ENCODE results near the gene SIX3. TPM values are rescaled to one million over a fixed set of nuclear protein-coding genes. Genes with fewer than 3 reads are reported as not detected.

The SIX3 gene
- total RNA-seq, 1 experiment from 2014 or later: 1.4 TPM

DNA sequence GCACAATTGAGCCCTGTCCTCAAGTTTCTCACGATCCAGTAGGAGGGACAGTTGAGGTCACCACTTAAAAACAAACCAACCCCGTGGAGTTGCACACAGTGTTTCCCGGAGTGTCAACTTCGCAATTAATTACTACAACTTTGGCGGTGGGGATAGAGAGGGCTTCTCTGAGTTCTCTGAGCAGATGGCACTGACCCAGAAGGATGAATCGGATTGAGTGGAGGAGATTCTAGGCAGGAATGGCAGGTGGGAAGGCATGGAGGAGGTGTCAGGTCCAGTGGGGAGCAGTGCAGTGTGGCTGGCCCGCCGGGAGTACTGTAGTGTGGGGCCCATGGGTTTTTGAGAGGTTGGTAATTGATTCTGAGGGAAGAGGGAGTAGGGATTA, 12.0 kb downstream of the SIX3 start:
- no peaks in the 10 kb centered on the region for H3K27me3 ChIP-seq (ENCODE audit: insufficient read depth, low read depth)
- ChIA-PET CTCF (interaction anchor here (3.9 kb wide), 1 partner anchor 561 kb away, joined by 32 read pairs; no protein-coding TSS in a partner anchor), POLR2A (ENCODE audit: unreplicated experiment) (no interaction called here)
- H3K4me1 ChIP-seq (replicated peaks; ENCODE audit: insufficient read depth): peaks cover 5% of the 10 kb centered on the region
- peaks cover 8% of the 10 kb centered on the region; the same call in 1 of the 2 replicates for H3F3A ChIP-seq (ENCODE audit: insufficient read depth, low read depth)
- H3K4me3 ChIP-seq: no peak overlapping the region
- no peaks in the 10 kb centered on the region for H3K79me2 ChIP-seq (ENCODE audit: low read depth)
- H2AFZ ChIP-seq: no peak overlapping the region
- H3K27ac ChIP-seq: no peak overlapping the region
- DNase-seq: no peak
- H3K9me2 ChIP-seq (ENCODE audit: insufficient read depth): no peaks in the 10 kb centered on the region
- H3K4me2 ChIP-seq: no peak overlapping the region
- H3K36me3 ChIP-seq (ENCODE audit: low read depth): no peaks in the 10 kb centered on the region
- BruUV-seq (replicated peaks): no TSS peak
- intact Hi-C loops (cut with micrococcal nuclease; ENCODE audit: unreplicated experiment): loop anchor here (10.0 kb wide), 3 partner anchors 209 to 1339 kb away; no protein-coding TSS in a partner anchor
- no peaks in the 10 kb centered on the region for H4K20me1 ChIP-seq (ENCODE audit: insufficient read depth)
- TF ChIP-seq, protein P1, sequence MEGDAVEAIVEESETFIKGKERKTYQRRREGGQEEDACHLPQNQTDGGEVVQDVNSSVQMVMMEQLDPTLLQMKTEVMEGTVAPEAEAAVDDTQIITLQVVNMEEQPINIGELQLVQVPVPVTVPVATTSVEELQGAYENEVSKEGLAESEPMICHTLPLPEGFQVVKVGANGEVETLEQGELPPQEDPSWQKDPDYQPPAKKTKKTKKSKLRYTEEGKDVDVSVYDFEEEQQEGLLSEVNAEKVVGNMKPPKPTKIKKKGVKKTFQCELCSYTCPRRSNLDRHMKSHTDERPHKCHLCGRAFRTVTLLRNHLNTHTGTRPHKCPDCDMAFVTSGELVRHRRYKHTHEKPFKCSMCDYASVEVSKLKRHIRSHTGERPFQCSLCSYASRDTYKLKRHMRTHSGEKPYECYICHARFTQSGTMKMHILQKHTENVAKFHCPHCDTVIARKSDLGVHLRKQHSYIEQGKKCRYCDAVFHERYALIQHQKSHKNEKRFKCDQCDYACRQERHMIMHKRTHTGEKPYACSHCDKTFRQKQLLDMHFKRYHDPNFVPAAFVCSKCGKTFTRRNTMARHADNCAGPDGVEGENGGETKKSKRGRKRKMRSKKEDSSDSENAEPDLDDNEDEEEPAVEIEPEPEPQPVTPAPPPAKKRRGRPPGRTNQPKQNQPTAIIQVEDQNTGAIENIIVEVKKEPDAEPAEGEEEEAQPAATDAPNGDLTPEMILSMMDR (conservative IDR thresholded peaks at IDR 0.05): no peak
- TF ChIP-seq EZH2 (IDR thresholded peaks at IDR 0.05; ENCODE audit: low read depth): no peak
- H3K9me3 ChIP-seq (ENCODE audit: insufficient read depth, low read depth): no peaks in the 10 kb centered on the region

DNA sequence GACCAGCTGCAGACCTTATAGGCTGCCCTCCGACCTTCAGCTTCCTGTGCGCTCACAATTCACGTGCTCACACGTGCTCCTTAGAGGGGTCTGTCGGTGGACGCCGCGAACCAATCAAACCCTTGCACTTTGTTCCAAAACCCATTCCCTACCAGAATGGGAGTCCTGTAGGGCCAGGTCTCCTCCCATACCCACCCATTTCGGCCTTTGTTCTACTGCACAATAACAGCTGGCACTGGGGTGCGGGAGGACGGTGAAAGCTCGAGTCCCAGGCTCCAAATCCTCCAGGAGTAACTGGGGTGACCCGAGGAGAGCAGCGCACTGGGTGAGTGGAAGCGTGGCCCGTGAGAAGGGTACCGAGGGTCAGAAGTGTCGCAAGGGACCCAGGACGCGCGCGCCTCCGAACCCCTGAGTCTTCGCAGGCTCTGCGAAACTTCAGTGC, 13.0 kb downstream of the SIX3 start:
- H3F3A ChIP-seq (ENCODE audit: insufficient read depth, low read depth): peaks cover 13% of the 10 kb centered on the region; the same call in 1 of the 2 replicates
- no peak overlapping the region for H3K4me2 ChIP-seq
- H3K27ac ChIP-seq: no peak overlapping the region
- no peak overlapping the region for H2AFZ ChIP-seq
- no peaks in the 10 kb centered on the region for H3K9me2 ChIP-seq (ENCODE audit: insufficient read depth)
- H3K4me3 ChIP-seq: no peak overlapping the region
- no peaks in the 10 kb centered on the region for H3K27me3 ChIP-seq (ENCODE audit: insufficient read depth, low read depth)
- intact Hi-C loops (cut with micrococcal nuclease; ENCODE audit: unreplicated experiment): loop anchor here (2.0 to 10.0 kb wide), 4 partner anchors 210 to 1340 kb away; no protein-coding TSS in a partner anchor
- POLR2A ChIA-PET (ENCODE audit: unreplicated experiment): no interaction called here
- TF ChIP-seq, protein P1 (conservative IDR thresholded peaks at IDR 0.05): no peak
- TF ChIP-seq EZH2 (IDR thresholded peaks at IDR 0.05; ENCODE audit: low read depth): no peak
- H3K4me1 ChIP-seq (replicated peaks; ENCODE audit: insufficient read depth): peaks cover 10% of the 10 kb centered on the region
- no peaks in the 10 kb centered on the region for H3K79me2 ChIP-seq (ENCODE audit: low read depth)
- BruUV-seq (replicated peaks): no TSS peak
- CTCF ChIA-PET: interaction anchor here (2.5 to 3.9 kb wide), 3 partner anchors 16 to 562 kb away, joined by 8 to 32 read pairs (median 17); no protein-coding TSS in a partner anchor
- no peaks in the 10 kb centered on the region for H3K9me3 ChIP-seq (ENCODE audit: insufficient read depth, low read depth)
- no peaks in the 10 kb centered on the region for H3K36me3 ChIP-seq (ENCODE audit: low read depth)
- no peak for DNase-seq
- H4K20me1 ChIP-seq (ENCODE audit: insufficient read depth): no peaks in the 10 kb centered on the region

DNA sequence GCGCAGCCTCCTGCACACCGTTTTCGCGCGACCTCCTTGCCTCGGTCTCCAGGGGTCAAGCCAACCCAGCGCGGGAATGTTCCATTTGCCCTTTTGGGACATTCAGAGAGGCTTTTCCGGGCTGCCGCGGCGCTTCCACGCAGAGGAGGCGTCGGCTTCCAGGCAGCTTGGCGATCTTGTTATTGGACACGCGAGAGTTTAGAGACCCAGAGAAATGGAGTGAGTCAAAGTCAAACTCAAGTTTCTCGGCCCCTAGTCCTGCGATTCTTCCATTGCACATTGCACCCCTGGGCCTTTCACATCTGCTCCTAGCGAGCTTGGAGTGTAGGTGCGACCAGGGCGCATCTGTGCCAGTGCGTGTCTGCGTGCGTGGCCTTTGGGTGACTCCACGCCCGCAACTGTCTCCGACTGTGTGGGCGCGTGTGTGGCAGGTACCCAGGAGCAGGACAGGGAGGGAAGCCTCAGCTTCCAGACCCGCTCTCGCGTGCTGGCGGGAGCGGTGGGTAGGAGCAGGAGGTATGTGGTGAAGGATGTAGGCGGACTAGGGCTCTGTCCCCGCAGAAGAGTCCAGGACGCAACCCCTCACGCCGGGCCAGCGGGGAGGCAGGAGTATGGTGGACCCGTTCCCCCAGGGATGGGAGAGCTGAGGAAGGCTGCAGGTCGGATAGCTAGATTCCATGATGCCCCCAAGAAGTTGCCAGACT, 13.5 kb downstream of the SIX3 start:
- ChIA-PET CTCF (interaction anchor here (0.6 to 3.9 kb wide), 10 partner anchors 17 to 911 kb away, joined by 3 to 32 read pairs (median 6); no protein-coding TSS in a partner anchor), POLR2A (ENCODE audit: unreplicated experiment) (no interaction called here)
- Histone ChIP-seq H3K4me2 (peak overlapping the region; percentile 85), H3K36me3 (ENCODE audit: low read depth) (no peaks in the 10 kb centered on the region), H3K27me3 (ENCODE audit: insufficient read depth, low read depth) (no peaks in the 10 kb centered on the region), H3F3A (ENCODE audit: insufficient read depth, low read depth) (peaks cover 13% of the 10 kb centered on the region; the same call in 1 of the 2 replicates), H3K9me2 (ENCODE audit: insufficient read depth) (no peaks in the 10 kb centered on the region), H3K79me2 (ENCODE audit: low read depth) (no peaks in the 10 kb centered on the region), H3K9me3 (ENCODE audit: insufficient read depth, low read depth) (no peaks in the 10 kb centered on the region), H2AFZ (peak overlapping the region; percentile 33; the same call in 1 of the 2 replicates), H3K27ac (no peak overlapping the region), H3K4me1 (replicated peaks; ENCODE audit: insufficient read depth) (peaks cover 10% of the 10 kb centered on the region), H4K20me1 (ENCODE audit: insufficient read depth) (no peaks in the 10 kb centered on the region), H3K4me3 (peak overlapping the region; percentile 49; the same call in 1 of the 2 replicates)
- TF ChIP-seq EZH2 (IDR thresholded peaks at IDR 0.05; ENCODE audit: low read depth): no peak
- TF ChIP-seq, protein P1 (conservative IDR thresholded peaks at IDR 0.05): no peak
- intact Hi-C loops (cut with micrococcal nuclease; ENCODE audit: unreplicated experiment): loop anchor here (1.0 to 10.0 kb wide), 8 partner anchors 210 to 1340 kb away; no protein-coding TSS in a partner anchor
- no peak for DNase-seq
- BruUV-seq (replicated peaks): no TSS peak

Measured in PC-9 (cell line).